ENCODE results near the gene CKM.
"Not testable (repeated sequence)": the region's sequence is repeated elsewhere in the genome, so short reads cannot be mapped to it uniquely, and the experiment has no call there.

CKM gene

DNA sequence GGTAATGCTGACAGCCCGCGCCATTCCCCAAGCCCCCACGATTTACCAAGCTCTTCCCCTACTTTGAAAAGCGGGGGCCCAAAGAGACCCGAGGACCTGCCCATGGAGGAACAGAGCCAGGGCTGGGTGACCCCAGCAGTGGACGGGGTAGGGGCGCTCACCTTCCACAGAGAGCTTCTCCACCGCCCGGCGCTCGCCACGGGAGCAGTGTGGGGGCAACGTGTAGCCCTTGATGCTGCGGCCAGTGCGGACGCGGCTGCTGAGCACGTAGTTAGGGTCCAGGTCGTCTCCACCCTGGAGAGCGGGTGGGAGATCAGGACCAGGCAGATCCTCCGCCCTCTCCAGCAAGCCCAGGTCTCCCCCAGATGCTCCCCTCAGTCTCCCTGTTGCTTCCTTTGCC lies 7.4 kb downstream of the CKM start:
- no peak for DNase-seq

DNA sequence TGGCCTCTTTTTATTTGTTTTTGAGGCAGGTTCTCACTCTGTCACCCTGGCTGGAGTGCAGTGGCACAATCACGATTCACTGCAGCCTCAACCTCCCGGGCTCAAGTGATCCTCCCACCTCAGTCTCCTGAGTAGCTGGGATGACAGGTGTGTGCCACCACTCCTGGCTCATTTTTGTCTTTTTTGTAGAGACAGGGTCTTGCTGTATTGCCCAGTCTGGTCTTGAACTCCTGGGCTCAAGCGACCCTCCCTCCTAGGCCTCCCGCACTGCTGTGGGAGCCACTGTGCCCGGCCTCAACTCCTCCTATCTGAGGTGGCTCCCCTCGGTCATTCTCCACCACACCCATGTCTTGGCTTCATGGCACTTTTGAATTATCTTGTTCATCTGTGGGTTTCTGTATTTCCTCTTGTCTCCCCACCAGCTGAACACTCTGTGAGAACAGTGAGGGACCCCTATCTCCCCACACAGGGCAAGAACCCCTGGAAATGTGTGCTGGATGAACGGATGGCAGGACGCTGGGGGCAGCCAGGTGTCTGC lies 7.9 kb downstream of the CKM start:
- no peak for DNase-seq

- DNase-seq: not testable (repeated sequence)
Measured at GRCh38 chr19:45312285-45312684, 10.4 kb downstream of the CKM start.

- DNase-seq: no peak
Measured at GRCh38 chr19:45311621-45312020, 11.1 kb downstream of the CKM start.

- DNase-seq: not testable (repeated sequence)
Measured at GRCh38 chr19:45309322-45309721, 13.4 kb downstream of the CKM start.

DNA sequence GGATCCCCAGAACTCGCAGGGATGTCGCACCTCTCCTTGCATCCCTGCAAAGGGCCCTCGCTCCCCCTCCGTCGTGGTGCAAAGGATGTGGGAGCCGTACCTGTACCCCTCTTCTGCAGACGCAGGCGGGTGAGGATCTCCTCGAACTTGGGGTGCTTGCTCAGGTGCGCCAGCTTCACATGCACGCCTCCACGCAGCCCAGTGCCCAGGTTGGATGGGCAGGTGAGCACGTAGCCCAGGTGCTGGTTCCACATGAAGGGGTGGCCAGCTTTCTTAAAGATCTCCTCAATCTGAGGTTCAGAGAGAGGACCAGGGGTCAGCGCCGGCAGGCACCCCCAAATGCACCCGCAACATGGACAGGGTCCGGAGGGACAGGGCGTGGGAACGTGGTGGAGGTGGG lies 15.3 kb downstream of the CKM start:
- no peak for DNase-seq

- DNase-seq: no peak
Measured at GRCh38 chr19:45306518-45307027, 16.1 kb downstream of the CKM start.

DNA sequence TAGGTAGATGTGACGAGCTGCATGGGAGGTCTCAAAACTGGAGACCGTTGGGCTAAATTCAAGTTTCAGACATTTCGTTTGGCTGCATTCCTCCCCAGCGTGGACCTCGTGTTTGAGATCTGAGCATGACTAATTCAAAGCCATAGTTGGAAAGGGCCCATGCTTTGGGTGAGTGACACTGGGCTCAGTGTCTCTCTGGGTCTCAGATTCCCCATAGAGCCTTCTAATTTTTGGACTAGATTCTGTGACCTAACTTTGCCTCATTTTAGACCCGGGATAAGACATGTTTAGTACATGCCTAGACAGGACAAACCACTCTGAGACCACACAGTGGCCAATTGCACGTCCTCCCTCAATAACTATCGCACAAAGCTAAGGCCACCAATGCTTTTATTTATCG lies 16.6 kb downstream of the CKM start:
- DNase-seq: no peak

- no peak for DNase-seq
Measured at GRCh38 chr19:45305421-45305820, 17.3 kb downstream of the CKM start.

DNA sequence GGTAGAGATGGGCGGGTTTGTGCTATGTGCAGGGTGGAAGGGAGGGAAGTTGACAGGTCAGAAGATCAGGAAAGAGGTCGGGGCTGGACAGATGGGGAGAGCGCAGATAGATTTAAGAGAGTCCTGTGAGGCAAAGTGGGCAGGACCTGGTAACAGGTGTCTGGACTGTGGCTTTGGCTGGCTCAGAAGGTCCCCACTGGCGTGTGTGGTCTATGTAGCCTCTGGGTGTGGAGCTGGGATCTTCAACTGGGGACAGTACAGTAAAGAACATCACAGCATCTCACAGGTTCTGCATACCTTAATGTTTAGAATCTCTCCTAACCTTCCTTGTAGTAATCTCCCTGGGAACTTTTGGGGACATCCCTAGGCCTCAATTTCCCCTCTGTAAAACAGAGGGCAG lies 17.7 kb downstream of the CKM start:
- DNase-seq: no peak

DNA sequence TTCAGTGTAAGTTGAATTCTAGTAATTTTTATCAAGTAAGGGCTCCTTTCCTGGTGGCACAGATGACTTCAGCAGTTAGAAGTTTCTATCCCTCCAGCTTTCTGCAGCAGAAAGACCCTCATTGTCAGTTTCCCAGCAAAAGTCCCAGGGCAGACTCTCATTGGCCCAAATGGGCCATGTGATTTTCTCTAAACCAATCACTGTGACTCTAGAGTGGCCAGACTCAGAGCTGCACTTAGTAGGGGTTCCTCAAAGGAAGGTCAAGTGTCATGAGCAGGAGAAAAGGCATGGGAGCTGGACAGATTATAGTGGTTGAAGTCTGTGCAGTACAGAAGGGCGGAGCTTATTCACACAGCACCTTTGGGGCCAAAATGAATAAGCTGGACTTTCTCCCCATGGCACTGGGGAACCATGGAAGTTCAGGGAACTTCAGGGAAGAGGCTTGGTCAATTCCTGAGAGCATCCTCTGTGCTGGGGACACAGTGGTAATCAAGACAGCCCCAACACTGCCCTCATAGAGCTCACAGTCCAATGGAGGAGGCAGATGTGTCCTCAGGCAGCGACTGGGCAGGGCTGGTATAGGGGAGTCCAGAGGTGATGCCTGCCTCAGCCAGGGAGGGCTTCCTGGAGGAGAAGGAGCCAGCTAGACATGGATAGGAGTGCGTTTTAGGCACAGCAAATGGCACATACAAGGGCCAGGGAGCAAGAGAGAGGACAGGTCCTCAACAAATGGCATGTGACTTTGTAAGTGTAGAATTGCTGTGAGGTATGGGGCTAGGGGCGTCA lies 18.3 kb downstream of the CKM start:
- no peak for DNase-seq

DNA sequence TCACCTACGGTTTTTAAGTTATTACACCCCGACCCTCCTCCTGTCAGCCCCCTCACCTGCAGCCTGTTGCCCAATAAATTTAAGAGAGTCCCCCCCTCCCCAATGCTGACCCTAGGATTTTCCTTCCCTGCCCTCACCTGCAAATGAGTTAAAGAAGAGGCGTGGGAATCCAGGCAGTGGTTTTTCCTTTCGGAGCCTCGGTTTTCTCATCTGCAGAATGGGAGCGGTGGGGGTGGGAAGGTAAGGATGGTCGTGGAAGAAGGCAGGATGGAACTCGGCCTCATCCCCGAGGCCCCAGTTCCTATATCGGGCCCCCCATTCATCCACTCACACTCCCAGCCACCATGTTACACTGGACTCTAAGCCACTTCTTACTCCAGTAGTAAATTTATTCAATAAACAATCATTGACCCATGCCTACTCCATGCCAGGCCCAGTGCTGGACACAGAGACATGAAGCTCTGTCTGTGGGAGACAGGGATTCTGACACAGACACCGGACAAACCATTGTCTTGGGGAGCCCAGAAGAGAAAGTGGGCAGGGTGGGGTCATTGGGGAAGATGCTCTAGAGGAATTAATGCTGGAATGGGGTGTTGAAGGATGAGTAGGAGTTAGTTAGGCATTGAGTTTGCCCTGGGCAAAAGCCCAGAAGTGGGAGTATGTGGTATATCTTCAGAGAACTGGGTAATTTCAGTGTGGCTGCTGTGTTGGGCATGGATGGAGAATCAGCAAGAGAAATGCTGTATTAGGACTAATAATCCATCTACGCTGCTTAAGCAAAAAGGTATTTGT lies 19.2 kb downstream of the CKM start:
- DNase-seq: no peak

- DNase-seq: no peak
Measured at GRCh38 chr19:45302416-45302815, 20.3 kb downstream of the CKM start.

GRCh38 chr19:45299719-45300118 lies 23.0 kb downstream of the CKM start:
- no peak for DNase-seq

GRCh38 chr19:45298264-45298663 lies 24.4 kb downstream of the CKM start:
- no peak for DNase-seq

- no peak for DNase-seq
Measured at GRCh38 chr19:45297674-45298073, 25.0 kb downstream of the CKM start.

DNA sequence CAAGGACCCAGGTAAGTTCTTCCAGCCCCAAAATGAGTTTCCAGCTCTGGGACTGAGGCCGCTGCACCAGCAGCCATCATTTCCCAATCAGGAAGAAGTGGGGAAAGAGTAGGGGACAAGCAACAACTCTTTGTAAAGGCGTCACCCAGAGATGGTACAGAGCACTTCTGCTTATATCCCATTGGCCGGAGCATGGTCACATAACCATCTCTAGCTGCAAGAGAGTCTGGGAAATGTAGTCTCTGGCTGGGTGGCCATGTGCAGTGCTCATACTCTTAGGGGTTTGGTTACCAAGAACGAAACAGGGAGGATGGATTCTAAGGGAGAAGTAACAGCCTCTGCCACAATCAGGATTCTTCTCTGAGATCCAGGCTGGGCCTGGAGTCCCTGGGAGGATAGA lies 26.3 kb downstream of the CKM start:
- DNase-seq: no peak

GRCh38 chr19:45295873-45296272 lies 26.8 kb downstream of the CKM start:
- DNase-seq: no peak

DNA sequence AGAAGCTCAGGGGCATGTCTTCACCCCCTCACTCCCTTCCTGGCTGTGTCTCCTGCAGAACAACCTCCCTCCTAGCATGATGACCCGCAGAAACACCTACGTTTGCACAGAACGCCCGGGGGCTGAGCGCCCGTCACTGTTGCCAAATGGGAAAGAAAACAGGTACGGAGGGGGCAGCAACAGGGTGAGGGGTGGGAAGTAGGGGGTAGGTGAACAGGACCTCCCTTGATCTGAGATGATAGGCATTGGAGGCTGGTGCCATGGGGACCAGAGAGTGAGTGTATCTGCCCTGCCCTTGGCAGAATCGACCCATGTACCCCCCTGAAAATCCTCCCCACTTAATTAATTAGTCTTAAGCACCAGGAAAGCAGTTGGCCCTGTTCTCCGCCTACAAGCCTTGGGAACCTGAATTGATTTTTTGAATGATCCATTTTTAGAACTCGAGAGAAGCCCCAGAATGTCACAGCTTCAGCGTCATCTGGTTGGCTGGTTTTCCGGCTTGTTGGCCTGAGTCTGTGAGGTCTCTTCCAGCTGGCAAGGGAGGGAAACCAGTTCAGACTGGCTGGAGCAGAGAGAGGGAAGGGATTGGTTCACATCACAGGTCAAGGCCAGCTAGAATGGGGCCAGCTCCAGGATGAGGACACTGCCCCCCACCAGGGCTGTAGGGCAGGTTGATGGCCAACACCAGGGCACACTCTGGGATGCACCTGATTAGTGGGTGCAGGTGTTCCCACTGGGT lies 28.2 kb downstream of the CKM start:
- no peak for DNase-seq

DNA sequence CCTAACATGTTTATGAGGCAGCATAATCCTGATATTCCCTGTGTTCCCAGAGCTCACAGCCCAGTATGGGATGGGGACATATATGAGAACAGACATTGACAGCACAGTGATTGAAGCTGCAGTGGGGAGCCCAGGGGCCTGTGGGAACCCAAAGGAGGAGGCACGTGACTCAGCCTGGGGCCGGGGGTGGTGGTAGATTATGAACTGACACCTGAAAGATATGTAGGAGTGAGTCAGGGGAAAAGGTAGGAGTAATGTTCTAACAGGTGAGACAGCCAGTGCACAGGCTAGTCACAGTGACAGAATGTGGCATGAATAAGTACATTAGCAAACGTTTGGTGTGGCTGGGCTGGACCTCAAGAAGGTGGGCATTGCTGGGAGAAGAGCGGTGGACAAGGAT lies 29.0 kb downstream of the CKM start:
- no peak for DNase-seq

DNA sequence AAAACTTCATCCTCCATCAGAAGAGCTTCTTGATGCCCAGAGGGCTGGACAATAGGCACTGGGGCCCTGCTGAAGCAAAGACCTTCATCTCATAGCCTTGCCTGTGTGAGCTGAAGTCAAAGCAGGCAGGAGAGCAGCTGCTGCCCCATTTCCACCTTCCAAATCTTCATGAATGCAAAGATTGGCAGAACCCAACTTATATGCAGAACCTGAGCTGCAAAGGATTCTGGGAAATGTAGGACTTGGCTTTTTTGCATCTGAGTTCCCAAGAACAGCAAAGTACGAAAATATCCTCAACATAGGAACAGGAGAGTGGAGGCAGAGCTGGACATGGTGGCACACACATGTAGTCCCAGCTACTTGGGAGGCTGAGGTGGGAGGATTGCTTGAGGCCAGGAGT lies 30.8 kb downstream of the CKM start:
- no peak for DNase-seq

DNA sequence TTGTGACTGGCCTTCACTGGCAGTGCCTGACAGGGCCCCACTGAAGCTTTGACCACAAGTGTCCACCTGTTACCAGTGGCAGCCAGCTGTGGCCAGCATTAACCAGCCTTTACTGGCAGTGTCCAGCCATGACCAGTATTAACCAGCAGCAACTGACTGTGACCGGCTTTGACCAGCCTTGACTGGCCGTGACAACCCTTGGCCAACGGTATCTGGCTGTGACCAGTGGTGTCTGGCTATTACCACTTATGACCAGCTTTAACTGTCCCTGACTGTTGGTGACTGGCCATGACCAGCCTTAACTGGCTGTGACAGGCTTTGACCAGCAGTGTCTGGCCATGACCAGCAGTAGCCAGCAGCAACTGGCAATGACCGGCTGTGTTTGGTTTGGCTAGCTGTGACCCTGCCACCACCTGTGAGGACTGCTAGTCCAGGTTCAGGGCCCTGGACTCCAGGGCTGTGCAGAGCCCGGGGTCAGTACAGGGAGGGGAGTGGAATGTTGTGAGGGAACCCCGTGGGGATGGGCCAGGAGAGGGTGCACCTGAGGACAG lies 32.2 kb downstream of the CKM start:
- DNase-seq: no peak

DNA sequence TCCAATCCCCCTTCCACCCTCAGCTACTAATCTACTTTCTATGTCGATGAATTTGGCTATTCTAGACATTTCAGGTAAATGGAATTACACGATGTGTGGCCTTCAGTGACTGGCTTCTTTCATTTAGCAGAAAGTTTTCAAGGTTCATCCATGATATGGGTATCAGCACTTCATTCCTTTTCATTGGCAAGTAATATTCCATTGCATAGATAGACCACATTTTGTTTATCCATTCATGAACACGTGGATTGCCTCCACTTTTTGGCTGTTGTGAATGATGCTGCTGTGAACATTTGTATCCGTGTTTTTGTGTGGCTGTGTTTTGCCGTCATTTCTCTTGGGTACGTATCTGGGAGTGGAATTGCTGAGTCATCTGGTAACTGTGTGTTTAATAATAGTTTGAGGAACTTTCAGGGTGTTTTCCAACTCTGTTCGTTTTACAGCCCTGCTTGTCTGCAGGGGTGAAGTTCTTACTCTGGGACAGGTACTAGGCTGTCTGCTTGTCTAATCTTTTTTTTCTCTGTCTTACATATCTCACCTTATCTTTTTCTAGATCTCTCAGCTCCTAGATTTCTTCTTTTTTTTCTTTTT lies 39.1 kb downstream of the CKM start:
- no peak for DNase-seq

All from NCI-H1092 (cell line).